Measurements from ENCODE around the gene PRPF8. TPM values are rescaled to one million over a fixed set of nuclear protein-coding genes. Genes with fewer than 3 reads are reported as not detected.

Gene PRPF8
- total and polyA plus RNA-seq, 10 of the 15 experiments (the other 5 are each of a cell fraction or from before 2014, with no cell fraction given): 77.2 to 337 (median 162) TPM

GRCh38 chr17:1716912-1717695 is 32.4 kb upstream of the PRPF8 start (continued):
- TF ChIP-seq CBFB (IDR thresholded peaks at IDR 0.05; ENCODE audit: low read depth) (peak; percentile 81), ZNF687 (IDR thresholded peaks at IDR 0.05) (no peak), BRCA1 (IDR thresholded peaks at IDR 0.05; ENCODE audit: low read depth, low read length) (no peak), RUNX3 (IDR thresholded peaks at IDR 0.05; ENCODE audit: low read length) (peak; percentile 87), USF2 (IDR thresholded peaks at IDR 0.05; ENCODE audit: borderline replicate concordance, low read depth, low read length) (peak; percentile 64; the same call in 1 of the 2 replicates), ZNF622 (IDR thresholded peaks at IDR 0.05) (no peak)
